Measurements from ENCODE around the gene FHOD3. TPM values are rescaled to one million over a fixed set of nuclear protein-coding genes. Genes with fewer than 3 reads are reported as not detected.

Gene FHOD3
- total and polyA plus RNA-seq, 2 of the 13 experiments (the other 11 are each of a cell fraction or from before 2014, with no cell fraction given), result 0.07 TPM; not detected in 1

GRCh38 chr18:36769611-36770314 is 472.2 kb downstream of the FHOD3 start (continued):
- TF ChIP-seq USF2 (IDR thresholded peaks at IDR 0.05; ENCODE audit: low read depth, low read length) (no peak), USF2 (CRISPR knock-in tag; IDR thresholded peaks at IDR 0.05; ENCODE audit: borderline replicate concordance) (no peak)

DNA sequence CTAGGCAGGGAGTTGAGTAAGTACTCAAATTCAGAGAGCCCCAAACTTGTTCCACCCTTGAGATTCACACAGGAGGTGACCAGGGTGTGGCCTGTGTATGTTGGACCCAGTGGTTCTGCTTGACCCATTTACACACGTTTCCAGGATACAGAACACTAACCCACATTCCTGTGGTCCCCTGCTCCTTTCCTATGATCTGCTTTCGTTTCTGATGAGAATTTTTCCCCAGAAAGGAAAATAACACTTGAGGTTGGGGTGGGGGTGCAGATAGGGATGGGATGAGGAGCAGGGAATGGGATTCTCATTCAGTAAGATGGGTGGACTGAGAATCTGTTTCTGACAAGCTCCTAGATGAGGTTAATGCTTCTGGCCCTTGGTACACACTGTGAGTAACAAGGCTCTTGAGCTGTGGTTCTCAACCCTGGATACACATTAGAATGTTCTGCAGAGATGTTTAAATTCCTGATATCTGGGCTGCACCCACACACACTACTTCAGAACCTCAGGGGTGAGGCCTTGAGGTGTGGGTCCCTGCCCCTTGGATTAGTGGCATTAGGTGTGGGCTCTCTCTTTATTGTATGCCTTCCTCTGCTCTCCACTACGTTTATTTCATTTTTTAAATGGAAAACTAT is 472.9 kb downstream of the FHOD3 start:
- no peaks in the 10 kb centered on the region for H4K20me1 ChIP-seq (ENCODE audit: insufficient read depth, low read length)
- no peaks in the 10 kb centered on the region for H3K4me1 ChIP-seq (ENCODE audit: insufficient read depth, low read length)
- H3K4me2 ChIP-seq (ENCODE audit: low read depth, low read length), result no peak overlapping the region
- H3K36me3 ChIP-seq (replicated peaks in 1 of 2; ENCODE audit: control insufficient read depth in 1 of 2, insufficient read depth in 2 of 2, low read length in 2 of 2), result no peaks in the 10 kb centered on the region
- H3K27ac ChIP-seq (ENCODE audit: extremely low read length, insufficient read depth, low read length), result no peak overlapping the region
- WGBS (ENCODE audit: low lambda C conversion rate), result 0% methylated on average over 3 of the region's 3 CpGs
- FAIRE-seq (no peak), ATAC-seq (no peak), DNase-seq (ENCODE audit: low spot score) (no peak)
- no TSS peak for BruUV-seq (replicated peaks)
- H3K27me3 ChIP-seq (ENCODE audit: control insufficient read depth in 1 of 2, insufficient read depth in 2 of 2, low read length in 2 of 2), result 0 out of 5 replicates have a peak, but pooled peaks cover 0 to 14% of the 10 kb centered on the region in 2 experiments
- no peak overlapping the region for H2AFZ ChIP-seq (ENCODE audit: low read length)
- TF ChIP-seq TBX2 (CRISPR knock-in tag; IDR thresholded peaks at IDR 0.05; ENCODE audit: borderline replicate concordance) (no peak), ZNF839 (CRISPR knock-in tag; IDR thresholded peaks at IDR 0.05; ENCODE audit: borderline replicate concordance) (no peak), MTF1 (CRISPR knock-in tag; IDR thresholded peaks at IDR 0.05) (no peak), ZBTB3 (CRISPR knock-in tag; IDR thresholded peaks at IDR 0.05; ENCODE audit: borderline replicate concordance, low read depth) (no peak), ZNF772 (CRISPR knock-in tag; IDR thresholded peaks at IDR 0.05) (no peak), ZBTB42 (CRISPR knock-in tag; IDR thresholded peaks at IDR 0.05) (no peak), ARNTL (CRISPR knock-in tag; IDR thresholded peaks at IDR 0.05) (no peak), BRD4 (CRISPR knock-in tag; IDR thresholded peaks at IDR 0.05) (no peak), HOXA5 (CRISPR knock-in tag; IDR thresholded peaks at IDR 0.05) (no peak)
- TF ChIP-seq, protein P1, sequence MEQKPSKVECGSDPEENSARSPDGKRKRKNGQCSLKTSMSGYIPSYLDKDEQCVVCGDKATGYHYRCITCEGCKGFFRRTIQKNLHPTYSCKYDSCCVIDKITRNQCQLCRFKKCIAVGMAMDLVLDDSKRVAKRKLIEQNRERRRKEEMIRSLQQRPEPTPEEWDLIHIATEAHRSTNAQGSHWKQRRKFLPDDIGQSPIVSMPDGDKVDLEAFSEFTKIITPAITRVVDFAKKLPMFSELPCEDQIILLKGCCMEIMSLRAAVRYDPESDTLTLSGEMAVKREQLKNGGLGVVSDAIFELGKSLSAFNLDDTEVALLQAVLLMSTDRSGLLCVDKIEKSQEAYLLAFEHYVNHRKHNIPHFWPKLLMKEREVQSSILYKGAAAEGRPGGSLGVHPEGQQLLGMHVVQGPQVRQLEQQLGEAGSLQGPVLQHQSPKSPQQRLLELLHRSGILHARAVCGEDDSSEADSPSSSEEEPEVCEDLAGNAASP (CRISPR knock-in tag; IDR thresholded peaks at IDR 0.05; ENCODE audit: borderline replicate concordance), result no peak
- CTCF ChIA-PET (ENCODE audit: low intra/inter-chr PET ratio, low total read pairs), result interaction anchor here (1.6 kb wide), 1 partner anchor 39 kb away, joined by 12 read pairs; no protein-coding TSS in a partner anchor
- no peaks in the 10 kb centered on the region for H3K9me3 ChIP-seq (ENCODE audit: low read length)
- POLR2A ChIA-PET, result no interaction called here
- no peak overlapping the region for H3K4me3 ChIP-seq (replicated peaks in 1 of 3; ENCODE audit: insufficient read depth in 1 of 3, low read depth in 2 of 3, low read length in 3 of 3)
- no peaks in the 10 kb centered on the region for H3K79me2 ChIP-seq (ENCODE audit: insufficient read depth, low read length)
- in situ Hi-C loops (cut with HindIII; ENCODE audit: extremely low pct_ligation_motif_present, low pct_unique_long_range_greater_than_20kb), result no loop called here
- intact Hi-C loops (cut with micrococcal nuclease; ENCODE audit: unreplicated experiment), result loop anchor here (1.0 kb wide), 1 partner anchor 129 kb away; no protein-coding TSS in a partner anchor
- H3K9ac ChIP-seq (ENCODE audit: insufficient read depth, low read depth, low read length), result no peak overlapping the region

All from HepG2 (cell line).